GM12892 (cell line): ENCODE measurements around the gene BBLN.

Experiments
- POLR2A ChIP-seq: IDR thresholded peaks from 2 replicates; pipeline ENCODE4 v1.6.1; 2011; ENCODE audit warnings: low read depth, low read length, control low read depth
- POLR2AphosphoS5 ChIP-seq: IDR thresholded peaks from 2 replicates; pipeline ENCODE4 v1.6.1; 2011; ENCODE audit warnings: low read depth, low read length, control low read depth
- TAF1 ChIP-seq: IDR thresholded peaks from 2 replicates; pipeline ENCODE4 v1.6.1; 2011; ENCODE audit warnings: low read depth, mild to moderate bottlenecking, control low read depth, low read length, borderline replicate concordance

- TF ChIP-seq POLR2A, result no peak
- TF ChIP-seq POLR2AphosphoS5, result no peak
- no peak for TF ChIP-seq TAF1
Observed at GRCh38 chr9:128201441-128202369, 41.6 kb downstream of the BBLN start.
